HG03066 (cell line): ENCODE data around the gene POU5F1.

ENCODE experiments used
- ATAC-seq: cut with Tn5 transposase; IDR thresholded peaks from one replicate; pipeline ENCODE4 v1.9.1; 2021; ENCODE audit warnings: low read depth; ENCODE audit not compliant: unreplicated experiment

POU5F1 gene

GRCh38 chr6:31116661-31117385, 53.7 kb downstream of the POU5F1 start:
- ATAC-seq: no peak

GRCh38 chr6:31115941-31116560, 54.4 kb downstream of the POU5F1 start:
- ATAC-seq: no peak

GRCh38 chr6:31114970-31115849, 55.3 kb downstream of the POU5F1 start:
- no peak for ATAC-seq

GRCh38 chr6:31114541-31114878, 56.0 kb downstream of the POU5F1 start, which contains the start of gene PSORS1C1:
Gene PSORS1C1 (plus strand): TSS chr6:31114800. CDS start chr6:31129633, 14,833 bp downstream.
- ATAC-seq: no peak
